ENCODE results near the gene RBP3.

The RBP3 gene

DNA sequence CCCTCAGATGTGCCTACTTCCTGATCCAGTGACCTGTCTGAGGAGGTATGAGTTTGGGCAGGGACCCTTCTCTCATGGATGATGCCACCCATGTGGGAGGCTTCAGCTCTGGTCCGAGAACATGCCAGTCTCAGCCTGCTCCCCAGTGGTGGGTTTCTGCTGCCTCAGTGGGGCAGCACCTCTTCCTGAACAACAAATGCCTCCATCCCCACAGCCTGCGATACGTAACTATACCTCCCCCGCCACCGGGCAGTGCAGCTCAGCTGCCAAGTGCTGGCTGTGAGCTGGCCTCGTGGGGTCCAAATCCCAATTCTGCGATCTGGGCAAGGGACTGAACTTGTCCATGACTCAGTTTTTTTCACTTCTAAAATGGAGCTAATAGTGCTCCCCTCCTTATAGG is 45.1 kb upstream of the RBP3 start:
- in situ Hi-C loops (cut with HindIII; ENCODE audit: low pct_ligation_motif_present, low sequenced_read_pairs) = loop anchor here (25.0 kb wide), 1 partner anchor 266 kb away; no protein-coding TSS in a partner anchor

DNA sequence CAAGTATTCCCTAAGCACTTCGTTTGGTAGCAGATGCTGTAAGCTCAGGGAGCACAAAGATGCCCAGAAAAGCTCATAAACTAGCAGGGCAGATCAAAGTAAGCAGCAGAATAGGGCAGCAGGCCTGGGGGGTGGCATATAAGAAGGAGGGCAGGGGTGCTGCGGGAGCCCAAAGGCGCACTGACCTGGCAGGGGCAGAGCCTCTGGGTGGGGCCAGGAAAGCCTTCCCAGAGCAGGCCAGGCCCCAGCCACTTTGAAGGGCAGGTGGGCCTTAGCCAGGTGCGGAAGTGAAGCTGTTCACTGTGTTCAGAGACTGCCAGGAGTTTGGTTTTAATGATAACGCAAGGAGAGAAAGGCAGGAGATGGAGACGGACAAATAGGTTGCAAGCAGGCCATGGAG is 44.3 kb upstream of the RBP3 start:
- Histone ChIP-seq H3K27ac (no peak overlapping the region), H3K27me3 (replicated peaks) (peaks cover 11% of the 10 kb centered on the region), H3K4me3 (ENCODE audit: low read depth, low read length) (no peak overlapping the region), H3K36me3 (replicated peaks) (no peaks in the 10 kb centered on the region)
- DNase-seq = no peak
- TF ChIP-seq, protein P1, sequence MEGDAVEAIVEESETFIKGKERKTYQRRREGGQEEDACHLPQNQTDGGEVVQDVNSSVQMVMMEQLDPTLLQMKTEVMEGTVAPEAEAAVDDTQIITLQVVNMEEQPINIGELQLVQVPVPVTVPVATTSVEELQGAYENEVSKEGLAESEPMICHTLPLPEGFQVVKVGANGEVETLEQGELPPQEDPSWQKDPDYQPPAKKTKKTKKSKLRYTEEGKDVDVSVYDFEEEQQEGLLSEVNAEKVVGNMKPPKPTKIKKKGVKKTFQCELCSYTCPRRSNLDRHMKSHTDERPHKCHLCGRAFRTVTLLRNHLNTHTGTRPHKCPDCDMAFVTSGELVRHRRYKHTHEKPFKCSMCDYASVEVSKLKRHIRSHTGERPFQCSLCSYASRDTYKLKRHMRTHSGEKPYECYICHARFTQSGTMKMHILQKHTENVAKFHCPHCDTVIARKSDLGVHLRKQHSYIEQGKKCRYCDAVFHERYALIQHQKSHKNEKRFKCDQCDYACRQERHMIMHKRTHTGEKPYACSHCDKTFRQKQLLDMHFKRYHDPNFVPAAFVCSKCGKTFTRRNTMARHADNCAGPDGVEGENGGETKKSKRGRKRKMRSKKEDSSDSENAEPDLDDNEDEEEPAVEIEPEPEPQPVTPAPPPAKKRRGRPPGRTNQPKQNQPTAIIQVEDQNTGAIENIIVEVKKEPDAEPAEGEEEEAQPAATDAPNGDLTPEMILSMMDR (IDR thresholded peaks at IDR 0.05; ENCODE audit: low read depth, low read length, missing control alignments) = no peak
- in situ Hi-C loops (cut with HindIII; ENCODE audit: low pct_ligation_motif_present, low sequenced_read_pairs) = loop anchor here (25.0 kb wide), 1 partner anchor 267 kb away; no protein-coding TSS in a partner anchor

More for the DNA sequence above, 45.1 kb upstream of the RBP3 start:
- H3K27ac ChIP-seq = no peak overlapping the region
- TF ChIP-seq, protein P1 (IDR thresholded peaks at IDR 0.05; ENCODE audit: low read depth, low read length, missing control alignments) = no peak
- H3K27me3 ChIP-seq (replicated peaks) = peaks cover 11% of the 10 kb centered on the region
- H3K36me3 ChIP-seq (replicated peaks) = no peaks in the 10 kb centered on the region
- DNase-seq = no peak
- no peak overlapping the region for H3K4me3 ChIP-seq (ENCODE audit: low read depth, low read length)

DNA sequence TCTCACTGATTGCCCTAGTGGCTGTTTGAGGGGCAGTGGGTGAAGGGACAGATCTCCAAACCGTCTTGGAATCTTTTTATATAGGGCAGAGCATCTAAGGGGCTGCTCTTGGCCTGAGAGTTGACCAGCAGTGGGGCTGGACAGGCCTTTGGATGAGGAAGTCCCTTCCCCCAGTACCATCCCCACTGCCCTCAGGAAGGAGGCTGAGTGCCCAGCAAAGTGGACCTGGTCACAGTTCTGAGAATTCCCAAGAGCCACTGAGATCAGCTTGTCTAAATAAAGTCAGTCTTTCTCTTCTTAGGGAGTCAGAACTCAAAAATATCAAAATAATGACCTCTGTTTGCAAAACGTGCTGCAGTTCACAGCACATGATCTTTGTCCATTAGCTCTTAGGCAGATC is 42.6 kb upstream of the RBP3 start:
- in situ Hi-C loops (cut with HindIII; ENCODE audit: low pct_ligation_motif_present, low sequenced_read_pairs) = loop anchor here (25.0 kb wide), 1 partner anchor 268 kb away; no protein-coding TSS in a partner anchor
- DNase-seq = no peak
- H3K36me3 ChIP-seq (replicated peaks) = no peaks in the 10 kb centered on the region
- TF ChIP-seq, protein P1 (IDR thresholded peaks at IDR 0.05; ENCODE audit: low read depth, low read length, missing control alignments) = no peak
- no peak overlapping the region for H3K4me3 ChIP-seq (ENCODE audit: low read depth, low read length)
- H3K27ac ChIP-seq = no peak overlapping the region
- peaks cover 3% of the 10 kb centered on the region for H3K27me3 ChIP-seq (replicated peaks)

GRCh38 chr10:47306387-47307210 is 41.6 kb upstream of the RBP3 start:
- no peak for DNase-seq
- no peaks in the 10 kb centered on the region for H3K27me3 ChIP-seq (replicated peaks)
- no peaks in the 10 kb centered on the region for H3K36me3 ChIP-seq (replicated peaks)
- no peak overlapping the region for H3K27ac ChIP-seq
- in situ Hi-C loops (cut with HindIII; ENCODE audit: low pct_ligation_motif_present, low sequenced_read_pairs) = loop anchor here (25.0 kb wide), 1 partner anchor 269 kb away; no protein-coding TSS in a partner anchor
- TF ChIP-seq, protein P1 (IDR thresholded peaks at IDR 0.05; ENCODE audit: low read depth, low read length, missing control alignments) = no peak
- no peak overlapping the region for H3K4me3 ChIP-seq (ENCODE audit: low read depth, low read length)

DNA sequence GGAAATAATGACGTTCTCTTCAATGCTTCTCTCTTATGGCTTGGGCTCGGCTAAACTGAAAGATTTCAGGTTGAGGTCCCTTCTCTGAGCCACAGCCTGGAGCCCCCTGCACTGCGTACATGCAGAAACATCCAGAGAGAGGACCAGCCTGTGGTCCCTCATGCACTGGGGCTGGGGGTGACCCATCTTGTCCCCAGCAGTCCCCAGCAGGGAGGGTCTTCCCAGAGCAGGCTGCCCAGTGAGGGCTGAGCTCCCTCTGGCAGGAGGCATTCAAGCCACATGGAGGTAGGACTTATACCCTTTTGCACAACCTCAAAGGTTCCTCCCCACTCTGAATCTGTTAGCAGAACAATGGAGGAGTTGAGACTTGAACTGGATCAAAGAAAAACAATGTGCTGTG is 40.8 kb upstream of the RBP3 start:
- TF ChIP-seq, protein P1 (IDR thresholded peaks at IDR 0.05; ENCODE audit: low read depth, low read length, missing control alignments) = no peak
- H3K27me3 ChIP-seq (replicated peaks) = no peaks in the 10 kb centered on the region
- in situ Hi-C loops (cut with HindIII; ENCODE audit: low pct_ligation_motif_present, low sequenced_read_pairs) = loop anchor here (25.0 kb wide), 1 partner anchor 270 kb away; no protein-coding TSS in a partner anchor
- no peak overlapping the region for H3K27ac ChIP-seq
- no peaks in the 10 kb centered on the region for H3K36me3 ChIP-seq (replicated peaks)
- DNase-seq = no peak
- no peak overlapping the region for H3K4me3 ChIP-seq (ENCODE audit: low read depth, low read length)
